IMR-90 (cell line): ENCODE data around the gene CARS2. TPM values are rescaled to one million over a fixed set of nuclear protein-coding genes. Genes with fewer than 3 reads are reported as not detected.

ENCODE experiments used
- ATAC-seq: fragments of 200-7000 bp; cut with Tn5 transposase; 2 replicates; pipeline ENCODE4 v1.9.1; 2020; ENCODE audit warnings: low read depth, mild to moderate bottlenecking, moderate library complexity
- BruUV-seq: library from RNA; stranded (reverse); fragments of 400-500 nt; replicated peaks from 2 replicates; lab custom pipeline; 2021; lab: Mats Ljungman, UMichigan
- CTCF ChIA-PET: fragments of 300-600 bp; formaldehyde crosslinking; extraction: SDS; loops from one replicate; lab custom pipeline; 2021; ENCODE audit warnings: antibody characterized with exemption; lab: Yijun Ruan, JAX
- POLR2A ChIA-PET: fragments of 300-600 bp; sonication (Branson Sonifier 250); formaldehyde crosslinking; loops from one replicate; lab custom pipeline; 2022; ENCODE audit warnings: antibody characterized with exemption; ENCODE audit not compliant: unreplicated experiment; lab: Charles Lee
- DNase-seq: peaks from one replicate; pipeline ENCODE4 v3.0.0; 2013
- H2AFZ ChIP-seq: replicated peaks from 2 replicates; pipeline ENCODE3; 2013; ENCODE audit warnings: low read length, mild to moderate bottlenecking; ENCODE audit not compliant: poor library complexity
- H2AK5ac ChIP-seq: 2 replicates; pipeline ENCODE4 v1.6.1; 2013; ENCODE audit warnings: low read depth, low read length, inconsistent platforms
- H2AK9ac ChIP-seq: replicated peaks from 2 replicates; pipeline ENCODE3; 2013; ENCODE audit warnings: mild to moderate bottlenecking, low read depth, low read length, moderate library complexity; ENCODE audit not compliant: poor library complexity
- H2BK120ac ChIP-seq: 2 replicates; pipeline ENCODE4 v1.6.1; 2013; ENCODE audit warnings: low read depth, low read length, inconsistent platforms
- H2BK15ac ChIP-seq: 3 replicates; pipeline ENCODE4 v1.6.1; 2013; ENCODE audit warnings: low read depth, low read length, inconsistent platforms
- H2BK20ac ChIP-seq: 2 replicates; pipeline ENCODE4 v1.6.1; 2013; ENCODE audit warnings: low read depth, mild to moderate bottlenecking, inconsistent platforms, low read length, moderate library complexity
- H2BK5ac ChIP-seq: 2 replicates; pipeline ENCODE4 v1.6.1; 2013; ENCODE audit warnings: mild to moderate bottlenecking, low read depth, low read length, inconsistent platforms; ENCODE audit not compliant: poor library complexity, severe bottlenecking
- H3K14ac ChIP-seq: replicated peaks from 2 replicates; pipeline ENCODE4 v1.6.1; 2013; ENCODE audit warnings: low read depth, low read length, inconsistent platforms
- H3K18ac ChIP-seq: 2 replicates; pipeline ENCODE4 v1.6.1; 2013; ENCODE audit warnings: low read depth, low read length, control low read depth
- H3K23ac ChIP-seq: 2 replicates; pipeline ENCODE4 v1.6.1; 2013; ENCODE audit warnings: low read depth, low read length, inconsistent platforms
- H3K27ac ChIP-seq: 2 replicates; pipeline ENCODE4 v1.5.1; 2013; ENCODE audit warnings: mild to moderate bottlenecking, control low read depth, low read length; ENCODE audit not compliant: insufficient read depth
- H3K27me3 ChIP-seq: 2 replicates; pipeline ENCODE4 v1.6.1; 2013; ENCODE audit warnings: low read length; ENCODE audit not compliant: control insufficient read depth, insufficient read depth
- H3K36me3 ChIP-seq: 2 replicates; pipeline ENCODE4 v1.6.1; 2013; ENCODE audit warnings: low read length, mixed read lengths; ENCODE audit not compliant: control insufficient read depth, insufficient read depth
- H3K4ac ChIP-seq: 2 replicates; pipeline ENCODE4 v1.6.1; 2013; ENCODE audit warnings: low read depth, low read length, inconsistent platforms
- H3K4me1 ChIP-seq: 2 replicates; pipeline ENCODE4 v1.6.1; 2013; ENCODE audit warnings: low read length, mixed read lengths; ENCODE audit not compliant: control insufficient read depth, insufficient read depth
- H3K4me2 ChIP-seq: 2 replicates; pipeline ENCODE4 v1.6.1; 2013; ENCODE audit warnings: low read depth, mild to moderate bottlenecking, control low read depth, low read length, moderate library complexity
- H3K4me3 ChIP-seq: 2 replicates; pipeline ENCODE4 v1.5.1; 2013; ENCODE audit warnings: low read depth, mild to moderate bottlenecking, control low read depth, low read length, moderate library complexity; ENCODE audit not compliant: insufficient read depth
- H3K56ac ChIP-seq: 2 replicates; pipeline ENCODE4 v1.6.1; 2013; ENCODE audit warnings: low read length, inconsistent platforms; ENCODE audit not compliant: insufficient read depth; ENCODE audit errors: extremely low read depth
- H3K79me1 ChIP-seq, 2 experiments: 2 replicates each; pipeline ENCODE4 v1.6.1; 2013; ENCODE audit warnings: low read length in 2 of 2, inconsistent platforms in 1 of 2, low read depth in 1 of 2
- H3K9ac ChIP-seq: 2 replicates; pipeline ENCODE4 v1.6.1; 2013; ENCODE audit warnings: low read depth, low read length, control low read depth
- H3K9me1 ChIP-seq: 2 replicates; pipeline ENCODE4 v1.6.1; 2013; ENCODE audit warnings: low read length, inconsistent platforms; ENCODE audit not compliant: insufficient read depth
- H3K9me3 ChIP-seq: 2 replicates; pipeline ENCODE4 v1.6.1; 2013; ENCODE audit warnings: low read length; ENCODE audit not compliant: control insufficient read depth, insufficient read depth
- H4K20me1 ChIP-seq: 2 replicates; pipeline ENCODE4 v1.6.1; 2013; ENCODE audit warnings: low read length, inconsistent platforms; ENCODE audit not compliant: insufficient read depth
- H4K5ac ChIP-seq: 2 replicates; pipeline ENCODE4 v1.6.1; 2013; ENCODE audit warnings: mild to moderate bottlenecking, low read depth, low read length, control low read depth
- H4K8ac ChIP-seq, 2 experiments: 2 replicates each; pipeline ENCODE4 v1.6.1; 2013; ENCODE audit warnings: low read depth in 2 of 2, low read length in 2 of 2, control low read depth in 1 of 2, inconsistent platforms in 1 of 2
- H4K91ac ChIP-seq: 2 replicates; pipeline ENCODE4 v1.6.1; 2013; ENCODE audit warnings: low read depth, low read length, inconsistent platforms; ENCODE audit not compliant: insufficient read depth
- BHLHE40 ChIP-seq: fragments of 150-350 bp; IDR thresholded peaks from 2 replicates; pipeline ENCODE4 v1.6.1; 2016; ENCODE audit warnings: mild to moderate bottlenecking, low read depth, low read length
- CEBPB ChIP-seq: IDR thresholded peaks from 2 replicates; pipeline ENCODE4 v1.6.1; 2012; ENCODE audit warnings: low read depth, low read length, improper control_type of control experiment
- CHD1 ChIP-seq: IDR thresholded peaks from 2 replicates; pipeline ENCODE4 v1.6.1; 2012; ENCODE audit warnings: low read depth, low read length, improper control_type of control experiment
- FOS ChIP-seq: fragments of 150-350 bp; IDR thresholded peaks from 2 replicates; pipeline ENCODE4 v1.6.1; 2016; ENCODE audit warnings: low read depth, low read length
- MAFK ChIP-seq: IDR thresholded peaks from 2 replicates; pipeline ENCODE4 v1.6.1; 2012; ENCODE audit warnings: low read depth, low read length, improper control_type of control experiment
- MAZ ChIP-seq: IDR thresholded peaks from 2 replicates; pipeline ENCODE4 v1.6.1; 2012; ENCODE audit warnings: low read depth, mild to moderate bottlenecking, low read length, improper control_type of control experiment, moderate library complexity, borderline replicate concordance
- MXI1 ChIP-seq: IDR thresholded peaks from 2 replicates; pipeline ENCODE4 v1.6.1; 2012; ENCODE audit warnings: low read depth, mild to moderate bottlenecking, low read length, moderate library complexity, borderline replicate concordance
- NFE2L2 ChIP-seq: fragments of 150-350 bp; IDR thresholded peaks from 2 replicates; pipeline ENCODE4 v1.6.1; 2016; ENCODE audit warnings: low read depth, mild to moderate bottlenecking, low read length
- POLR2A ChIP-seq: IDR thresholded peaks from 2 replicates; pipeline ENCODE4 v1.6.1; 2012; ENCODE audit warnings: mild to moderate bottlenecking, low read depth, low read length
- RAD21 ChIP-seq: IDR thresholded peaks from 2 replicates; pipeline ENCODE4 v1.6.1; 2012; ENCODE audit warnings: low read length, improper control_type of control experiment
- RCOR1 ChIP-seq: IDR thresholded peaks from 2 replicates; pipeline ENCODE4 v1.6.1; 2012; ENCODE audit warnings: mild to moderate bottlenecking, low read length, improper control_type of control experiment; ENCODE audit not compliant: insufficient replicate concordance
- RFX5 ChIP-seq: IDR thresholded peaks from 2 replicates; pipeline ENCODE4 v1.8.0; 2012; ENCODE audit warnings: low read depth, mild to moderate bottlenecking, low read length, moderate library complexity
- SMC3 ChIP-seq: fragments of 150-350 bp; IDR thresholded peaks from 2 replicates; pipeline ENCODE4 v1.6.1; 2016; ENCODE audit warnings: low read depth, mild to moderate bottlenecking, antibody characterized with exemption, low read length, moderate library complexity
- WGBS, 2 experiments: methylation state at CpG; one replicate each; pipeline versions ENCODE4 v1.1.5 to v1.1.7; 2013; ENCODE audit warnings: missing lambda C conversion rate in 2 of 2; ENCODE audit not compliant: insufficient read length in 1 of 2; ENCODE audit errors: extremely low coverage in 2 of 2; 5-methylcytosine and 5-hydroxymethylcytosine counted together
- dilution Hi-C: fragments of 300-500 bp; cut with HindIII; formaldehyde crosslinking; loops from one replicate; pipeline ENCODE4 v1.14.3; 2018; ENCODE audit warnings: low sequenced_read_pairs; ENCODE audit not compliant: unreplicated experiment
- in situ Hi-C: fragments of 300-500 bp; cut with MboI; formaldehyde crosslinking; loops from 3 replicates; pipeline ENCODE4 v1.14.3; 2019; ENCODE audit warnings: low sequenced_read_pairs, inconsistent platforms, mixed read lengths
- intact Hi-C: fragments of 100-400 bp; cut with micrococcal nuclease; formaldehyde crosslinking; loops from 2 replicates; pipeline ENCODE4 v1.10.0; 2022
- polyA plus RNA-seq, 3 experiments: library from polyadenylated mRNA; depleted of rRNA; stranded (reverse); fragments of >200 nt; gene quantifications; 2 replicates each; pipeline ENCODE4 v1.2.3, GENCODE V29; 2012; ENCODE audit warnings: low replicate concordance in 1 of 3
- total RNA-seq: library from RNA; depleted of rRNA; stranded (reverse); fragments of >200 nt; gene quantifications from 2 replicates; pipeline ENCODE4 v1.2.3, GENCODE V29; 2012
- TF ChIP-seq, protein P1 (sequence below): fragments of 150-350 bp; IDR thresholded peaks from 2 replicates; pipeline ENCODE4 v1.6.1; 2016; ENCODE audit warnings: low read depth, mild to moderate bottlenecking, low read length, moderate library complexity, borderline replicate concordance
- TF ChIP-seq, protein P2 (sequence below): conservative IDR thresholded peaks from 2 replicates; pipeline ENCODE4 v1.5.1; 2012; ENCODE audit warnings: mild to moderate bottlenecking, low read depth, low read length, improper control_type of control experiment
- TF ChIP-seq, protein P3 (sequence below): fragments of 150-350 bp; IDR thresholded peaks from 2 replicates; pipeline ENCODE4 v1.6.1; 2017; ENCODE audit warnings: mild to moderate bottlenecking, antibody characterized with exemption, low read length, low read depth

CARS2 gene
- total and polyA plus RNA-seq, 2 of the 4 experiments (the other 2 are of a cell fraction), result 76.2 to 76.4 TPM

DNA sequence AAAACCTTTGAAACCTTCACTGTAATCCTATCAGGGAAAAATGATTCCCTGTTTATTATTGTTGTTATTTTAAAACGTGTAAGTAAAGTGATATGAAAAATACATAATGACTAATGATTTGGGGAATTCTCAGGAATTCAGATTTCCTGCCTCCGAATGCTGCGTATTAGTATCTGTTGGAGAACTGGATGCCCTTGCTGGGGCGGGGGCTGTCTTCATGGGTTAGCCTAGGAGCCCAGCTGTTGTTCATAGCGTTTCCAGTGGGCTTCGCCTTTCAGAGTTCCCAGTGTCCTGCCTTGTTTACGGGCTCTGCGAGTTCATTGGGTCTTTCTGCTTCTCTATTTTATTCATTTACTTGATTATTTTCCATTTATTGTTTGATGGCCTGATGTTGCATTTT lies 72.1 kb downstream of the CARS2 start:
- Histone ChIP-seq H3K23ac (no peak overlapping the region), H3K9me3 (no peaks in the 10 kb centered on the region), H4K91ac (no peak overlapping the region), H2BK20ac (no peak overlapping the region), H3K36me3 (peaks cover 62% of the 10 kb centered on the region), H2AFZ (no peak overlapping the region), H3K27ac (no peak overlapping the region), H3K79me1 (peaks cover 39 to 63% of the 10 kb centered on the region in 2 experiments), H4K5ac (no peak overlapping the region), H2AK9ac (no peak overlapping the region), H2BK15ac (no peak overlapping the region), H2BK5ac (no peak overlapping the region), H4K20me1 (peaks cover 50% of the 10 kb centered on the region), H2BK120ac (no peak overlapping the region), H3K18ac (no peak overlapping the region), H3K27me3 (no peaks in the 10 kb centered on the region), H3K9me1 (peaks cover 23% of the 10 kb centered on the region), H3K4ac (no peak overlapping the region), H3K4me2 (no peak overlapping the region), H3K14ac (0 out of 2 replicates have a peak overlapping the region, but pooled peaks have one; percentile 14), H3K56ac (no peak overlapping the region), H2AK5ac (no peak overlapping the region), H4K8ac (no peak overlapping the region), H3K9ac (no peak overlapping the region), H3K4me1 (peaks cover 5% of the 10 kb centered on the region; the same call in 1 of the 2 replicates), H3K4me3 (no peak overlapping the region)
- no TSS peak for BruUV-seq
- ChIA-PET CTCF (no interaction called here), POLR2A (no interaction called here)
- no CpG with 5 or more reads among the region's 8 CpGs for WGBS, 2 experiments
- in situ Hi-C loops, result no loop called here
- dilution Hi-C loops, result no loop called here
- TF ChIP-seq FOS (no peak), BHLHE40 (no peak), MAFK (no peak), CHD1 (no peak), SMC3 (no peak), MXI1 (no peak), POLR2A (no peak), NFE2L2 (no peak), RFX5 (no peak), CEBPB (no peak), RCOR1 (no peak), RAD21 (no peak), MAZ (no peak)
- TF ChIP-seq, protein P1, sequence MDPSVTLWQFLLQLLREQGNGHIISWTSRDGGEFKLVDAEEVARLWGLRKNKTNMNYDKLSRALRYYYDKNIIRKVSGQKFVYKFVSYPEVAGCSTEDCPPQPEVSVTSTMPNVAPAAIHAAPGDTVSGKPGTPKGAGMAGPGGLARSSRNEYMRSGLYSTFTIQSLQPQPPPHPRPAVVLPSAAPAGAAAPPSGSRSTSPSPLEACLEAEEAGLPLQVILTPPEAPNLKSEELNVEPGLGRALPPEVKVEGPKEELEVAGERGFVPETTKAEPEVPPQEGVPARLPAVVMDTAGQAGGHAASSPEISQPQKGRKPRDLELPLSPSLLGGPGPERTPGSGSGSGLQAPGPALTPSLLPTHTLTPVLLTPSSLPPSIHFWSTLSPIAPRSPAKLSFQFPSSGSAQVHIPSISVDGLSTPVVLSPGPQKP, result no peak
- TF ChIP-seq, protein P2, sequence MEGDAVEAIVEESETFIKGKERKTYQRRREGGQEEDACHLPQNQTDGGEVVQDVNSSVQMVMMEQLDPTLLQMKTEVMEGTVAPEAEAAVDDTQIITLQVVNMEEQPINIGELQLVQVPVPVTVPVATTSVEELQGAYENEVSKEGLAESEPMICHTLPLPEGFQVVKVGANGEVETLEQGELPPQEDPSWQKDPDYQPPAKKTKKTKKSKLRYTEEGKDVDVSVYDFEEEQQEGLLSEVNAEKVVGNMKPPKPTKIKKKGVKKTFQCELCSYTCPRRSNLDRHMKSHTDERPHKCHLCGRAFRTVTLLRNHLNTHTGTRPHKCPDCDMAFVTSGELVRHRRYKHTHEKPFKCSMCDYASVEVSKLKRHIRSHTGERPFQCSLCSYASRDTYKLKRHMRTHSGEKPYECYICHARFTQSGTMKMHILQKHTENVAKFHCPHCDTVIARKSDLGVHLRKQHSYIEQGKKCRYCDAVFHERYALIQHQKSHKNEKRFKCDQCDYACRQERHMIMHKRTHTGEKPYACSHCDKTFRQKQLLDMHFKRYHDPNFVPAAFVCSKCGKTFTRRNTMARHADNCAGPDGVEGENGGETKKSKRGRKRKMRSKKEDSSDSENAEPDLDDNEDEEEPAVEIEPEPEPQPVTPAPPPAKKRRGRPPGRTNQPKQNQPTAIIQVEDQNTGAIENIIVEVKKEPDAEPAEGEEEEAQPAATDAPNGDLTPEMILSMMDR, result no peak
- TF ChIP-seq, protein P3, sequence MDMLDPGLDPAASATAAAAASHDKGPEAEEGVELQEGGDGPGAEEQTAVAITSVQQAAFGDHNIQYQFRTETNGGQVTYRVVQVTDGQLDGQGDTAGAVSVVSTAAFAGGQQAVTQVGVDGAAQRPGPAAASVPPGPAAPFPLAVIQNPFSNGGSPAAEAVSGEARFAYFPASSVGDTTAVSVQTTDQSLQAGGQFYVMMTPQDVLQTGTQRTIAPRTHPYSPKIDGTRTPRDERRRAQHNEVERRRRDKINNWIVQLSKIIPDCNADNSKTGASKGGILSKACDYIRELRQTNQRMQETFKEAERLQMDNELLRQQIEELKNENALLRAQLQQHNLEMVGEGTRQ, result no peak
- intact Hi-C loops, result no loop called here
- DNase-seq (no peak), ATAC-seq (no peak)
